NCI-H1694 (cell line): ENCODE results near the gene MOK.
A peak's percentile ranks its signal among the peaks of the same experiment; 100 is the strongest.
"Not testable (repeated sequence)": the region's sequence is repeated elsewhere in the genome, so short reads cannot be mapped to it uniquely, and the experiment has no call there.

Experiments
- DNase-seq: peaks from one replicate; lab custom pipeline; 2025; lab: John Stamatoyannopoulos, UW

MOK gene

GRCh38 chr14:102304611-102305506 lies at the start of gene MOK:
TSS of gene MOK (minus strand) at chr14:102305164. CDS start at chr14:102304968, 196 bp downstream.
- peak; percentile 99 for DNase-seq

GRCh38 chr14:102353126-102353619 lies 48.2 kb upstream of the MOK start:
- no peak for DNase-seq

- no peak for DNase-seq
Measured at GRCh38 chr14:102352213-102352612, 47.2 kb upstream of the MOK start.

- DNase-seq, result not testable (repeated sequence)
Measured at GRCh38 chr14:102351593-102351992, 46.6 kb upstream of the MOK start.

- DNase-seq, result no peak
Measured at GRCh38 chr14:102351023-102351422, 46.1 kb upstream of the MOK start.

- DNase-seq, result no peak
Measured at GRCh38 chr14:102348376-102348775, 43.4 kb upstream of the MOK start.

- no peak for DNase-seq
Measured at GRCh38 chr14:102346645-102347044, 41.7 kb upstream of the MOK start.

- no peak for DNase-seq
Measured at GRCh38 chr14:102345232-102345631, 40.3 kb upstream of the MOK start.

GRCh38 chr14:102344485-102344884 lies 39.5 kb upstream of the MOK start:
- DNase-seq, result no peak

GRCh38 chr14:102344084-102344483 lies 39.1 kb upstream of the MOK start:
- no peak for DNase-seq

GRCh38 chr14:102342238-102342637 lies 37.3 kb upstream of the MOK start:
- no peak for DNase-seq

GRCh38 chr14:102341566-102341965 lies 36.6 kb upstream of the MOK start:
- DNase-seq, result no peak

GRCh38 chr14:102338724-102339123 lies 33.8 kb upstream of the MOK start:
- DNase-seq, result no peak

GRCh38 chr14:102335163-102335562 lies 30.2 kb upstream of the MOK start:
- DNase-seq, result no peak

- no peak for DNase-seq
Measured at GRCh38 chr14:102333795-102334705, 29.1 kb upstream of the MOK start.

- no peak for DNase-seq
Measured at GRCh38 chr14:102333390-102333789, 28.4 kb upstream of the MOK start.

GRCh38 chr14:102330806-102331205 lies 25.8 kb upstream of the MOK start:
- DNase-seq, result no peak

GRCh38 chr14:102329381-102329780 lies 24.4 kb upstream of the MOK start:
- DNase-seq, result not testable (repeated sequence)

- no peak for DNase-seq
Measured at GRCh38 chr14:102326583-102326982, 21.6 kb upstream of the MOK start.

GRCh38 chr14:102325791-102326345 lies 20.9 kb upstream of the MOK start:
- DNase-seq, result no peak

GRCh38 chr14:102323102-102323501 lies 18.1 kb upstream of the MOK start:
- peak; percentile 77 for DNase-seq
